HCT116 (cell line): ENCODE results near the gene MRAP2.

ENCODE experiments used
- ATF3 ChIP-seq: IDR thresholded peaks from 2 replicates; pipeline ENCODE4 v1.6.1; 2012
- EZH2phosphoT487 ChIP-seq: fragments of 200-600 bp; IDR thresholded peaks from 2 replicates; pipeline ENCODE4 v1.6.1; 2018; ENCODE audit warnings: antibody characterized with exemption, borderline replicate concordance
- FOSL1 ChIP-seq: IDR thresholded peaks from 2 replicates; pipeline ENCODE4 v1.6.1; 2012; ENCODE audit warnings: low read depth
- POLR2A ChIP-seq: IDR thresholded peaks from 2 replicates; pipeline ENCODE4 v1.7.0; 2011; ENCODE audit warnings: borderline replicate concordance; ENCODE audit not compliant: insufficient read depth, insufficient read length; ENCODE audit errors: extremely low read depth
- YY1 ChIP-seq: IDR thresholded peaks from 2 replicates; pipeline ENCODE4 v1.6.1; 2011; ENCODE audit warnings: low read length, low read depth, moderate library complexity, mild to moderate bottlenecking; ENCODE audit not compliant: insufficient replicate concordance; ENCODE audit errors: extremely low read depth
- ZNF274 ChIP-seq: fragments of 200-500 bp; sonication (Bioruptor generic); IDR thresholded peaks from 2 replicates; pipeline ENCODE4 v1.6.1; 2014; ENCODE audit warnings: mild to moderate bottlenecking, low read depth, low read length, inconsistent platforms
- TF ChIP-seq, protein P1 (sequence below), 3 experiments: fragments of 200-600 bp in 1 of 3; sonication (generic) in 1 of 3; IDR thresholded peaks in 2 of 3; conservative IDR thresholded peaks in 1 of 3; 2 replicates each; pipeline ENCODE4 v1.5.1; 2012 to 2017; ENCODE audit warnings: low read depth in 2 of 3, low read length in 2 of 3, antibody characterized with exemption in 1 of 3, borderline replicate concordance in 1 of 3, control low read depth in 1 of 3, mild to moderate bottlenecking in 1 of 3, mixed read lengths in 1 of 3, mixed run types in 1 of 3, moderate library complexity in 1 of 3; ENCODE audit not compliant: insufficient read depth in 1 of 3
- TF ChIP-seq, protein P2 (sequence below): IDR thresholded peaks from 2 replicates; pipeline ENCODE4 v1.6.1; 2012

DNA sequence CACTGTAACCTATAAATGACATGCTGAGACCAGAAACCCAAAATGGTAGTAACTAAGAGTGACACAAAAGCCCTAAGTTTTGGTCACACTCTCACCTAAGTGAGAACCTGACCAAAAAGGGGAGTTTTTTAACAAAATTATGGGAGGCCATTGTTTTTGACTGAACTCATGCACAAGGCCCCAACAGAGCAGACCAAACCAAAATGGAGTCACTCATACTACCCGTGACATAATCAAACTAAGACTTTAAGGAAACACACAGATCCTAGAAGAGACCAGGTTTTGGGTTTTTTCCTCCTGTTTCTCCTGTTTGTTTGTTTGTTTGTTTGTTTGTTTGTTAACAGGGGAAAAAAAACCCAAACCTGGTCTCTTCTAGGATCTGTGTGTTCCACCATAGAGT, 49.2 kb upstream of the MRAP2 start:
- TF ChIP-seq, protein P1, sequence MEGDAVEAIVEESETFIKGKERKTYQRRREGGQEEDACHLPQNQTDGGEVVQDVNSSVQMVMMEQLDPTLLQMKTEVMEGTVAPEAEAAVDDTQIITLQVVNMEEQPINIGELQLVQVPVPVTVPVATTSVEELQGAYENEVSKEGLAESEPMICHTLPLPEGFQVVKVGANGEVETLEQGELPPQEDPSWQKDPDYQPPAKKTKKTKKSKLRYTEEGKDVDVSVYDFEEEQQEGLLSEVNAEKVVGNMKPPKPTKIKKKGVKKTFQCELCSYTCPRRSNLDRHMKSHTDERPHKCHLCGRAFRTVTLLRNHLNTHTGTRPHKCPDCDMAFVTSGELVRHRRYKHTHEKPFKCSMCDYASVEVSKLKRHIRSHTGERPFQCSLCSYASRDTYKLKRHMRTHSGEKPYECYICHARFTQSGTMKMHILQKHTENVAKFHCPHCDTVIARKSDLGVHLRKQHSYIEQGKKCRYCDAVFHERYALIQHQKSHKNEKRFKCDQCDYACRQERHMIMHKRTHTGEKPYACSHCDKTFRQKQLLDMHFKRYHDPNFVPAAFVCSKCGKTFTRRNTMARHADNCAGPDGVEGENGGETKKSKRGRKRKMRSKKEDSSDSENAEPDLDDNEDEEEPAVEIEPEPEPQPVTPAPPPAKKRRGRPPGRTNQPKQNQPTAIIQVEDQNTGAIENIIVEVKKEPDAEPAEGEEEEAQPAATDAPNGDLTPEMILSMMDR (IDR thresholded peaks at IDR 0.05 in 2 of 3, conservative IDR thresholded peaks at IDR 0.05 in 1 of 3; ENCODE audit: borderline replicate concordance in 1 of 3, insufficient read depth in 1 of 3, low read depth in 2 of 3, low read length in 2 of 3), result no peak
- TF ChIP-seq ATF3, result no peak
- no peak for TF ChIP-seq EZH2phosphoT487
- no peak for TF ChIP-seq FOSL1
- no peak for TF ChIP-seq ZNF274
- TF ChIP-seq YY1, result no peak
- TF ChIP-seq POLR2A, result no peak
- TF ChIP-seq, protein P2, sequence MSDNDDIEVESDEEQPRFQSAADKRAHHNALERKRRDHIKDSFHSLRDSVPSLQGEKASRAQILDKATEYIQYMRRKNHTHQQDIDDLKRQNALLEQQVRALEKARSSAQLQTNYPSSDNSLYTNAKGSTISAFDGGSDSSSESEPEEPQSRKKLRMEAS, result no peak
